Keratinocyte (primary cell): ENCODE results near the gene LRP1B. TPM values are rescaled to one million over a fixed set of nuclear protein-coding genes. Genes with fewer than 3 reads are reported as not detected.

Experiments
- DNase-seq: peaks from one replicate; pipeline ENCODE4 v3.0.0-alpha.2; 2011; ENCODE audit warnings: low read depth, missing footprints, low spot score
- FAIRE-seq: peaks from 2 replicates; lab custom pipeline; 2011; peaks lifted over from hg19 to GRCh38; lab: Jason Lieb, UNC
- H2AFZ ChIP-seq: 2 replicates; pipeline ENCODE4 v1.6.0; 2012; ENCODE audit warnings: low read length, control low read depth, inconsistent platforms; ENCODE audit not compliant: control insufficient read depth
- H3K27ac ChIP-seq: 2 replicates; pipeline ENCODE4 v1.5.1; 2011; ENCODE audit warnings: low read length; ENCODE audit not compliant: control insufficient read depth, insufficient read depth
- H3K27me3 ChIP-seq: 3 replicates; pipeline ENCODE4 v1.6.0; 2011; ENCODE audit warnings: low read length; ENCODE audit not compliant: control insufficient read depth, insufficient read depth; ENCODE audit errors: extremely low read depth
- H3K36me3 ChIP-seq, 2 experiments: 2 replicates in 1 of 2; 3 replicates in 1 of 2; pipeline ENCODE4 v1.5.1; 2011; ENCODE audit warnings: low read length in 2 of 2, mild to moderate bottlenecking in 1 of 2; ENCODE audit not compliant: control insufficient read depth in 2 of 2, insufficient read depth in 2 of 2; ENCODE audit errors: extremely low read depth in 1 of 2
- H3K4me1 ChIP-seq: 3 replicates; pipeline ENCODE4 v1.5.1; 2011; ENCODE audit warnings: low read length; ENCODE audit not compliant: control insufficient read depth, insufficient read depth; ENCODE audit errors: extremely low read depth
- H3K4me2 ChIP-seq: 3 replicates; pipeline ENCODE4 v1.6.0; 2011; ENCODE audit warnings: low read depth, low read length; ENCODE audit not compliant: control insufficient read depth, insufficient read depth; ENCODE audit errors: extremely low read depth
- H3K4me3 ChIP-seq, 3 experiments: fragments of 200-600 bp in 1 of 3; sonication (generic) in 1 of 3; 2 replicates in 2 of 3; 3 replicates in 1 of 3; pipeline ENCODE4 v1.5.1; 2011 to 2016; ENCODE audit warnings: low read length in 3 of 3, mild to moderate bottlenecking in 3 of 3, control low read depth in 2 of 3, inconsistent platforms in 1 of 3, low read depth in 1 of 3, mixed read lengths in 1 of 3, mixed run types in 1 of 3, moderate library complexity in 1 of 3; ENCODE audit not compliant: control insufficient read depth in 2 of 3, insufficient read depth in 2 of 3; ENCODE audit errors: extremely low read depth in 1 of 3
- H3K79me2 ChIP-seq: 2 replicates; pipeline ENCODE4 v1.6.0; 2012; ENCODE audit warnings: low read length; ENCODE audit not compliant: control insufficient read depth, insufficient read depth
- H3K9ac ChIP-seq: 3 replicates; pipeline ENCODE4 v1.6.0; 2011; ENCODE audit warnings: low read length; ENCODE audit not compliant: control insufficient read depth, insufficient read depth; ENCODE audit errors: extremely low read depth
- H3K9me1 ChIP-seq: 3 replicates; pipeline ENCODE4 v1.6.0; 2011; ENCODE audit warnings: low read length; ENCODE audit not compliant: control insufficient read depth, insufficient read depth; ENCODE audit errors: extremely low read depth
- H3K9me3 ChIP-seq: 2 replicates; pipeline ENCODE4 v1.5.1; 2012; ENCODE audit warnings: low read depth, low read length; ENCODE audit not compliant: control insufficient read depth
- H4K20me1 ChIP-seq: 3 replicates; pipeline ENCODE4 v1.6.0; 2011; ENCODE audit warnings: low read length; ENCODE audit not compliant: control insufficient read depth, insufficient read depth; ENCODE audit errors: extremely low read depth
- EZH2 ChIP-seq: IDR thresholded peaks from one replicate; pipeline ENCODE4 v1.6.1; 2012; ENCODE audit warnings: inconsistent platforms, mild to moderate bottlenecking, low read length, moderate library complexity
- dilution Hi-C: fragments of 300-500 bp; cut with MboI; formaldehyde crosslinking; loops from one replicate; pipeline ENCODE4 v1.7.0; 2020; ENCODE audit warnings: low sequenced_read_pairs; ENCODE audit not compliant: extremely low pct_ligation_motif_present
- polyA plus RNA-seq, 5 experiments: library from polyadenylated mRNA; depleted of rRNA in 3 of 5; stranded (reverse) in 3 of 5; stranded (forward) in 1 of 5; unstranded in 1 of 5; fragments of >200 nt; gene quantifications; 1 replicate in 1 of 5; 2 replicates in 3 of 5; 3 replicates in 1 of 5; pipeline versions ENCODE4 v1.2.1 to v1.2.3, GENCODE V29; 2011 to 2012; ENCODE audit warnings: missing spikeins in 2 of 5, low read depth in 1 of 5, low replicate concordance in 1 of 5
- TF ChIP-seq, protein P1 (sequence below), 3 experiments: IDR thresholded peaks in 1 of 3; conservative IDR thresholded peaks in 1 of 3; optimal IDR thresholded peaks in 1 of 3; 2 replicates in 2 of 3; 3 replicates in 1 of 3; pipeline versions ENCODE3 to v1.5.1; 2011; ENCODE audit warnings: low read length in 3 of 3, mild to moderate bottlenecking in 3 of 3, moderate library complexity in 2 of 3, control low read depth in 1 of 3, inconsistent platforms in 1 of 3; ENCODE audit not compliant: insufficient read depth in 2 of 3; ENCODE audit errors: extremely low read depth in 1 of 3

LRP1B gene
- polyA plus RNA-seq, 1 donor (not counting 4 experiments of a cell fraction or from before 2014, with no cell fraction given): not detected

DNA sequence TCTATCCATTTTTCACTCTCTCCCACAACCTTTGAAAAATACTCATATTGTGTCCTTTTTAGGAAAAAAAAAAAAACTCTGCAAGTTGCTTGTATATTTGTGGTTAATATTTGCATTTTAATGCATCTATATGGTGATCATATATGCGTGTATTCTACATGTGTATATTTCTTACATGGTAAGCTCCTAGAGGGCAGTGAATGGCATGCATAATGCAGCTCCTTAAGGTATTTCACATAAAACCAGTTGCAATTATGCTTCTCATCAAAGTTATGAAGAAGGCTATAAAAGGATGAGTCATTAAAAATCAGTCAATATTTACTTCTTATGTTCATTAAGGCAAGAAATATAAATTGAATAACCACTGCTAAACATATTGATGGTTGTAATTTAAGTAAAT, 100.8 kb downstream of the LRP1B start:
- no peaks in the 10 kb centered on the region for H3K79me2 ChIP-seq
- H2AFZ ChIP-seq: no peak overlapping the region
- H3K36me3 ChIP-seq: no peaks in the 10 kb centered on the region
- no peaks in the 10 kb centered on the region for H3K27me3 ChIP-seq
- DNase-seq: no peak
- H3K9ac ChIP-seq: no peak overlapping the region
- no peaks in the 10 kb centered on the region for H3K9me1 ChIP-seq
- no peak overlapping the region for H3K4me3 ChIP-seq
- H3K27ac ChIP-seq: no peak overlapping the region
- TF ChIP-seq EZH2: no peak
- TF ChIP-seq, protein P1, sequence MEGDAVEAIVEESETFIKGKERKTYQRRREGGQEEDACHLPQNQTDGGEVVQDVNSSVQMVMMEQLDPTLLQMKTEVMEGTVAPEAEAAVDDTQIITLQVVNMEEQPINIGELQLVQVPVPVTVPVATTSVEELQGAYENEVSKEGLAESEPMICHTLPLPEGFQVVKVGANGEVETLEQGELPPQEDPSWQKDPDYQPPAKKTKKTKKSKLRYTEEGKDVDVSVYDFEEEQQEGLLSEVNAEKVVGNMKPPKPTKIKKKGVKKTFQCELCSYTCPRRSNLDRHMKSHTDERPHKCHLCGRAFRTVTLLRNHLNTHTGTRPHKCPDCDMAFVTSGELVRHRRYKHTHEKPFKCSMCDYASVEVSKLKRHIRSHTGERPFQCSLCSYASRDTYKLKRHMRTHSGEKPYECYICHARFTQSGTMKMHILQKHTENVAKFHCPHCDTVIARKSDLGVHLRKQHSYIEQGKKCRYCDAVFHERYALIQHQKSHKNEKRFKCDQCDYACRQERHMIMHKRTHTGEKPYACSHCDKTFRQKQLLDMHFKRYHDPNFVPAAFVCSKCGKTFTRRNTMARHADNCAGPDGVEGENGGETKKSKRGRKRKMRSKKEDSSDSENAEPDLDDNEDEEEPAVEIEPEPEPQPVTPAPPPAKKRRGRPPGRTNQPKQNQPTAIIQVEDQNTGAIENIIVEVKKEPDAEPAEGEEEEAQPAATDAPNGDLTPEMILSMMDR (optimal IDR thresholded peaks at IDR 0.05 in 1 of 3, IDR thresholded peaks at IDR 0.05 in 1 of 3, conservative IDR thresholded peaks at IDR 0.05 in 1 of 3; ENCODE audit: extremely low read depth in 1 of 3, insufficient read depth in 2 of 3, low read length in 3 of 3): no peak
- no peak overlapping the region for H3K4me2 ChIP-seq
- FAIRE-seq: no peak
- H4K20me1 ChIP-seq: no peaks in the 10 kb centered on the region
- no peaks in the 10 kb centered on the region for H3K9me3 ChIP-seq
- no peaks in the 10 kb centered on the region for H3K4me1 ChIP-seq
- dilution Hi-C loops: no loop called here

DNA sequence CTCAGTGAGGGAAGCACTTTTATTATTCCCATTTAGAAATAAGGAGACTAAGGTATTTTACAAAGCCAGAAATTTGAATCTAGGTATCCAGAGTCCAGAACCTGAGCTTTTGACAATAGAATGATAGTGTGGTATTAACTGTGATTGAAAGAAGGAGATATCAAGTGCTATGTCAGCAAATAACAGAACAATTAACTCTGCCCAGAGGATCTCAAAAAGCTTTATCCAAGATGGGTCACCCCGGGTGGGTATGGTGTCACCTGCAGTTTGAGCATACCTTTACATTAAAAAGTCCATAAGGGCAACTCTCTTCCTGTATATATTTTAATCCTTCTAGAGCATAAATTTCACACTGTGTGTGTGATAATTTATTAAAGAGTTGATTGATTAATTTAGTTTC, 105.4 kb downstream of the LRP1B start:
- no peak for TF ChIP-seq EZH2
- TF ChIP-seq, protein P1 (optimal IDR thresholded peaks at IDR 0.05 in 1 of 3, IDR thresholded peaks at IDR 0.05 in 1 of 3, conservative IDR thresholded peaks at IDR 0.05 in 1 of 3; ENCODE audit: extremely low read depth in 1 of 3, insufficient read depth in 2 of 3, low read length in 3 of 3): no peak
- Histone ChIP-seq H3K9me3 (no peaks in the 10 kb centered on the region), H3K36me3 (no peaks in the 10 kb centered on the region), H3K9me1 (no peaks in the 10 kb centered on the region), H3K79me2 (no peaks in the 10 kb centered on the region), H3K4me1 (no peaks in the 10 kb centered on the region), H3K27me3 (no peaks in the 10 kb centered on the region), H2AFZ (no peak overlapping the region), H3K27ac (no peak overlapping the region), H3K4me3 (no peak overlapping the region), H4K20me1 (no peaks in the 10 kb centered on the region), H3K9ac (no peak overlapping the region), H3K4me2 (no peak overlapping the region)
- no peak for FAIRE-seq
- DNase-seq: no peak
- dilution Hi-C loops: no loop called here
